ENCODE measurements around the gene COL17A1.

The COL17A1 gene

DNA sequence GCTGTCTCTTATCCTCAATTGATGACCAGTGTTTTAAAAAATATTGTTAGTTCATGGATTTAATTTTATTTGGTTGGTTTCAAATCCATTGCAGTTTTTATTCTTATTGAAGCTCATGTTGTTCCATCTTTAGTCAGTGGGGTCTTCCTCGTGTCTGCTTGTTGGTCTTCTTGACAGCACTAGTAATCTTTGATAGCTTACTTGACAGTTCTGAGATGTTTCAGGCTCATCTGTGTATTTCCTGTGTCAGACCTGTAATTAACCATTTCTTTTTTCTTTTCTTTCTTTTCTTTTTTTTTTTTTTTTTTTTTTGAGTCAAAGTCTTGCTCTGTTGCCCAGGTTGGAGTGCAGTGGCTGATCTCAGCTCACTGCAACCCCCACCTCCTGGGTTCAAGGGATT is 90.5 kb downstream of the COL17A1 start:
- no peak for DNase-seq (ENCODE audit: low spot score)
- TF ChIP-seq CTCF (IDR thresholded peaks at IDR 0.05; ENCODE audit: extremely low read depth, missing control alignments) = no peak

DNA sequence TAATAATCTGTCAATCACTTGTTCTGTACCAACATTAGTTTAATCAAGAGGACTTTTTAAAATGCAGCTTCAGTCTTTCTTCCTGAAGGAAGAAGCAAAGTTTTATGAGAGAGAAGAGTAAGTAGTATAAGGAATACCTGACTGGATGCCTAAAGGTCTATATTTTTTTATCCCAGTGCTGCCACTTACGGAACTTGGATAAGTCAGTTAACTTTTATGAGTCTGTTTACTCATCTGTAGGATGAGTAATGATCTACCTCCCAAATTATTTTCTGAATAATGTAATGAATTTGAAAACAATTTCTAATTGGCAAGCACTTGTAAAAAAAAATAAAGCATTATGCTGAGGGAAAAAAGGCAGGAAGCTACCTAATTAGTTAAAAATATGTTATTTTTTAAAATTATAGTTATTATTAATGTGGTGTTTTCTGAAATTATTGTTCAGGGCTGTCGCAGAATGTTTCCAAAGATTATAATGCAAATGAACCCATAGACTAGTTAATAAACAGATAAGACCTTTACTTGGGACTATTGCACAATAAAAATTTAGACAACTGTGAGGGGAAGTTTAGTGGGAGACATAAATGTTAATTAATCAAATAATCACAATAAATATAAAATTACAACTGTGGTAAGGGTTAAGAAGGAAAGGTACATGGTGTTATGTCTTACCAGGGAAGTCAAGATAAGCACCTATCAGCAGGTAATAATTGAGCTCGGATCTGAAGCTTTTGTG is 94.1 kb downstream of the COL17A1 start:
- TF ChIP-seq CTCF (IDR thresholded peaks at IDR 0.05; ENCODE audit: extremely low read depth, missing control alignments) = no peak
- DNase-seq (ENCODE audit: low spot score) = no peak

GRCh38 chr10:103990531-103990930 is 95.1 kb downstream of the COL17A1 start:
- peak; percentile 4 for DNase-seq (ENCODE audit: low spot score)
- TF ChIP-seq CTCF (IDR thresholded peaks at IDR 0.05; ENCODE audit: extremely low read depth, missing control alignments) = no peak

- TF ChIP-seq CTCF (IDR thresholded peaks at IDR 0.05; ENCODE audit: extremely low read depth, missing control alignments) = no peak
- DNase-seq (ENCODE audit: low spot score) = no peak
Measured at GRCh38 chr10:103990121-103990520, 95.6 kb downstream of the COL17A1 start.

DNA sequence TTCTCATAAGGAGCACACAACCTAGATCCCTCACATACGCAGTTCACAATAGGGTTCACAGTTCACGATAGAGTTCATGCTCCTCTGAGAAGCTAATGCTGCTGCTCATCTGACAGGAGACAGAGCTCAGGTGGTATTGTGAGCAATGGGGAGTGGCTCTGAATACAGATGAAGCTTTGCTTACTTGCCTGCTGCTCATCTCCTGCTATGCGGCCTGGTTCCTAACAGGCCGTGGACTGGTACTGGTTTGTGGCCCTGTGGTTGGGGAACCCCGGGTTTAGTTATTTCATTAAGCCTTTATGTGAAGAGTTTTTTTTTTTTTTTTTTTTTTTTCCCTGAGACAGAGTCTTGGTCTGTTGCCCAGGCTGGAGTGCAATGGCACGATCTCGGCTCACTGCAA is 99.3 kb downstream of the COL17A1 start:
- no peak for TF ChIP-seq CTCF (IDR thresholded peaks at IDR 0.05; ENCODE audit: extremely low read depth, missing control alignments)

GRCh38 chr10:103985726-103986125 is 100.0 kb downstream of the COL17A1 start:
- no peak for DNase-seq (ENCODE audit: low spot score)
- TF ChIP-seq CTCF (IDR thresholded peaks at IDR 0.05; ENCODE audit: extremely low read depth, missing control alignments) = no peak

More for the DNA sequence above, 99.3 kb downstream of the COL17A1 start:
- no peak for DNase-seq (ENCODE audit: low spot score)

DNA sequence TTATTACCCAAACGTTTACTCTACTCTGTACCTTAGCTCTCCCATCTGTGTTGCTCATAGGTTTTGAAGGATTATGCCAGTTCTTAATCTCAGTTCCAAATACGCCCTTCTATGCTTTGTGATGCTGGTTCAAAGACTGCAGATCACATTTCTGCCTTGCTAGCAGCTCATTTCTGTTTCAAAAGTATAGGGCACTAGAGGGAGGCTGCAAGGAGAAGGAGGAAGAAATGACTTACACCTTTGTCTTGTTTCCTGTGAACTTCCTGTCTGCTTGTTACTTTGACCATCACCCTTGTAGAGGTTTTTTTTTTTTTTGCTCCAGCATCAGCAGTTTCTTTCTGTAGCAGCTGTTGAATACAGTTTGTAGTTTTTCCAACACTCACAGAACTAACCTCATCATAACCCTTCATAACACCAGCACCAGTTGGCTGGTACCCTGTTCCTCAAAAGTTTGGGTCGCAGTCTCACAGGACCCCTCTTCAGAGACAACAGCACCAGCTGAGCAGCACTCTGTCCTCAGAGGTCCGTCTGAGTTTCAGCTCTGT is 102.2 kb downstream of the COL17A1 start:
- no peak for TF ChIP-seq CTCF (IDR thresholded peaks at IDR 0.05; ENCODE audit: extremely low read depth, missing control alignments)
- peak; percentile 40 for DNase-seq (ENCODE audit: low spot score)

Data from GM20000 (cell line).